Stimulated activated CD8-positive, alpha-beta memory T cell treated with anti-CD3 and anti-CD28 coated beads, Interleukin-4, amount 100 ng/mL, for 4 hours (primary cell): ENCODE measurements around the gene TMEM14B.
"Not testable (repeated sequence)": the region's sequence is repeated elsewhere in the genome, so short reads cannot be mapped to it uniquely, and the experiment has no call there.

Experiments
- DNase-seq, 2 donors: peaks; one replicate each; pipeline ENCODE4 v3.0.0-alpha.2; 2020; ENCODE audit warnings: low read depth in 2 of 2, low spot score in 1 of 2

Gene TMEM14B

GRCh38 chr6:10747251-10747972 lies at the start of gene TMEM14B:
Gene TMEM14B (plus strand): TSS chr6:10747805. CDS start chr6:10749246, 1,441 bp downstream.
- DNase-seq: peak; percentile 98 to 99

- no peak for DNase-seq
These were observed 33.6 kb upstream of the TMEM14B start for GRCh38 chr6:10713962-10714361.

GRCh38 chr6:10719296-10719963 lies 28.2 kb upstream of the TMEM14B start:
- no peak for DNase-seq

GRCh38 chr6:10719964-10720264 lies 27.7 kb upstream of the TMEM14B start:
- no peak for DNase-seq

- peak in 1 of 2 donors; percentile 38 for DNase-seq
These were observed 27.2 kb upstream of the TMEM14B start for GRCh38 chr6:10720265-10720959.

- DNase-seq: not testable (repeated sequence)
These were observed 26.4 kb upstream of the TMEM14B start for GRCh38 chr6:10720960-10721849.

GRCh38 chr6:10721850-10722569 lies 25.6 kb upstream of the TMEM14B start:
- no peak for DNase-seq

- no peak for DNase-seq
These were observed 25.1 kb upstream of the TMEM14B start for GRCh38 chr6:10722570-10722819.

- peak; percentile 52 to 75 for DNase-seq
These were observed 24.6 kb upstream of the TMEM14B start, which contains the start of gene TMEM14C for GRCh38 chr6:10722820-10723566. Gene TMEM14C (plus strand): TSS chr6:10723070. CDS start chr6:10724614, 1,544 bp downstream.

GRCh38 chr6:10723567-10723881 lies 24.1 kb upstream of the TMEM14B start:
- no peak for DNase-seq

GRCh38 chr6:10725044-10725443 lies 22.6 kb upstream of the TMEM14B start:
- DNase-seq: no peak

- DNase-seq: no peak
These were observed 21.9 kb upstream of the TMEM14B start for GRCh38 chr6:10725716-10726115.

GRCh38 chr6:10730254-10730653 lies 17.4 kb upstream of the TMEM14B start:
- DNase-seq: no peak

- peak in 1 of 2 donors; percentile 18 for DNase-seq
These were observed 14.4 kb upstream of the TMEM14B start for GRCh38 chr6:10733151-10733715.

GRCh38 chr6:10733863-10734262 lies 13.7 kb upstream of the TMEM14B start:
- no peak for DNase-seq

- DNase-seq: no peak
These were observed 10.9 kb upstream of the TMEM14B start for GRCh38 chr6:10736731-10737130.

GRCh38 chr6:10740061-10740460 lies 7.5 kb upstream of the TMEM14B start:
- no peak for DNase-seq

GRCh38 chr6:10741643-10742042 lies 6.0 kb upstream of the TMEM14B start:
- not testable (repeated sequence) for DNase-seq

GRCh38 chr6:10742251-10742650 lies 5.4 kb upstream of the TMEM14B start:
- no peak for DNase-seq

- DNase-seq: no peak
These were observed 4.1 kb upstream of the TMEM14B start for GRCh38 chr6:10743515-10743914.
